Measurements from ENCODE around the gene MRPL21. TPM values are rescaled to one million over a fixed set of nuclear protein-coding genes. Genes with fewer than 3 reads are reported as not detected.
"Not testable (repeated sequence)": the region's sequence is repeated elsewhere in the genome, so short reads cannot be mapped to it uniquely, and the experiment has no call there.

Gene MRPL21
- total RNA-seq, 1 donor from 2014 or later: 41.4 TPM

DNA sequence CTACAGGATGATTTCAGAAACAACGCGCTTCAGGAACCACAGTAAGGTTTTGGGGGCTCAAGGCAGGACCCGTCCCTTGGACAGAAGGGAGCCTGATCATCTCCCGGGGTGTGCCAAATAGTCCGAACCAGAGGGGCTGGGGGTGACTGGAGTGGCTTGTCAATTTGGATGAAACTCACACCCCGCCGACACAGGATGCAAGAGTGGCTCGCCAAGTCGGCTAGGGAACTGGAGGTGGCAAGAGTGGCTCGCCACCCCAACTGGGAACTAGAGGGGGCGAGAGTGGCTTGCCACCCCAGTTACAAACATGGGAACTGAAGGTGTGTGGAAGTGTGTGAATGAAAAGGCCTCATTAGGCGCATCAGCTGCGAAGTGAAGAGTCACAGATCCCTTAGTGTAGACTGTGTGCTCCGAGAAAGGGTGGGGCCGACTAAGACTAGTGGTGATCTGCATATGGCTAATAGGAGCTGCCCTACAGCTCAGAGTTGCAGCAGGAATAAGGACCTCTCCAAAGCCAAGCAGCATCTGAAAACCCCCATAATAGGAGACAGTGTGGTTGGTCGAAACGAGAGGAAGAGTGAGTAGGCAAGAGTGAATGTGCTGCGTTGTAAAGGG is 35.3 kb downstream of the MRPL21 start:
- no peak for DNase-seq (ENCODE audit: low spot score)

DNA sequence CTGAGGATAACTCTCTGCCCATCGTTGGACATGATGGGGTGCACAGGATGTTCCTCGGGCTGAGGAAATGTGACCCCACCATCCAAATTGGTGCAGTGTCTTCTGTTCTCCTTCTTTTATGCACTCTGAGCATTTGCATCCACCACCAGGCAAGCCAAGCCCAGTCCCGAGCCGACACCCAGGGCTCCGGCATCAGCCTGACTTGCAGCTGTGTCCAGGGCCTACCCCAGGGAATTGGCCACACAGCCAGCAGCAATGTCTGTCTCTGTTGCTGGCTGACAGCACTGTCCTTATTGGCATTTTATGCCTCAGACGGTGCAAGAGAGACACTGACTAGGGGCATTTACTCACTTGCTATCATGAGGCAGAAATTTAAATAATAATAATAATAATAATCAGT is 36.6 kb downstream of the MRPL21 start:
- DNase-seq (ENCODE audit: low spot score): no peak

- no peak for DNase-seq (ENCODE audit: low spot score)
These were observed 38.4 kb downstream of the MRPL21 start for GRCh38 chr11:68865241-68865640.

- DNase-seq (ENCODE audit: low spot score): no peak
These were observed 39.9 kb downstream of the MRPL21 start for GRCh38 chr11:68863553-68864265.

DNA sequence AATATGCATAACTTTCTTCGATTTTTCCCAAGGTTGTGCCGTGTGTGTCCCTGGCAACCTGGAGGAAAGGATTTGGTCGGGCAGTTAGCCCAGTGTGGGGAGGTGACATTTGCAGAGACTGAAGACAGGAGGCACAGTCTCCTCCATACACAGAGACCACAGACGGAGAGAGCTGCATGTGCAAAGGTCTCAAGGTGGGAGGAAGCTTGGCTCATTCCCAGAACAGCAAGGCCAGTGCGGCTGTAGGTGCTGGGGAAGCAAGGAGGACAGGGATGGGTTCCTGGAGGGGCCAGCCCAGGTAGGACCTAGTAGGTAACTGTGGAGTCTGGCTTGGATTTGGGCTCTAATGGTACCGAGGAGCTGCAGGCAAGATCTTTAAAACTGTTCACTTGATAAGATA is 41.2 kb downstream of the MRPL21 start:
- peak; percentile 46 for DNase-seq (ENCODE audit: low spot score)

GRCh38 chr11:68859123-68859522 is 44.5 kb downstream of the MRPL21 start:
- no peak for DNase-seq (ENCODE audit: low spot score)

DNA sequence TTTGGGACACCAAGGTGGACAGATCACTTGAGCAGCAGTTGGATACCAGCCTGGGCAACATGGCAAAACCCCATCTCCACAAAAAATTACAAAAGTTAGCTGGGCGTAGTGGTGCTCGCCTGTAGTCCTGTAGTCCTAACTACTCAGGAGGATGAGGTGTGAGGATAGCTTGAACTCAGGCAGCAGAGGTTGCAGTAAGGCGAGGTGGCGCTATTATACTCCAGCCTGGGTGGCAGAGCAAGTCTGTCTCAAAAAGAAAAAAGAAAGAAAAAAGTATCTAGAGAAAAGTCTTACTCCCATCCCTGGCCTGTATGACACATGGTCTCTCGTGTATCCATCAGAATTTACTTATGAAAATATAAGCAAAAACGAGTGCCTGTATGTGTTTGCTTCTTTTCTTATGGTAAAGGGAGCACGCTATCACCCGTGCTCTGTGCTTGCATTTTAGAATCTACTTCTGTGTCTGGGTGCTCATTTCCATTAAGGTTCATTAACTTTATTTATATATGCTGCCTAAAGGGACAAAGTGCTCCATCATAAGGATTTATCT is 46.5 kb downstream of the MRPL21 start:
- no peak for DNase-seq (ENCODE audit: low spot score)

DNA sequence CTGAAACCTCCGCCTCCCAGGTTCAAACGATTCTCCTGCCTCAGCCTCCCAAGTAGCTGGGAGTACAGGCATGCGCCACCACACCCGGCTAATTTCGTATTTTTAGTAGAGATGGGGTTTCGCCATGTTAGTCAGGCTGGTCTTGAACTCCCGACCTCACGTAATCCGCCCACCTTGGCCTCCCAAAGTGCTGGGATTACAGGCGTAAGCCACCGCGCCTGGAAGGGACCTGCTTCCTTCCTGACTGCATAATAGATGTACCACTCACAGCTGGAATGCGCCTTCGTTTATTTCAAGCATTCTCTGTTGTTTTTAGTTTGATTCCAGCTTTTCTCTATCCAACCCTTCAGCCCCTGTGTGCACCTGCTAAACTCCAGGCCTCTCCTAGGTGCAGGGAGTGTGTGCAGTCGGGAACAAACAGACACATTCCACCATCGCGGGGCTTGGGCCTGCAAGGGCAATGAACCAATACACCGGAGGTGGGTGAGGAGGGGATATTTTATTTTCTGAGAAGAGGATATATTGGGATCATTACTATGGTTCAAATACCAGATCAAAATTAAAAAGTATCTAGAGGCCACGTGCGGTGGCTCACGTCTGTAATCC is 47.1 kb downstream of the MRPL21 start:
- not testable (repeated sequence) for DNase-seq (ENCODE audit: low spot score)

DNA sequence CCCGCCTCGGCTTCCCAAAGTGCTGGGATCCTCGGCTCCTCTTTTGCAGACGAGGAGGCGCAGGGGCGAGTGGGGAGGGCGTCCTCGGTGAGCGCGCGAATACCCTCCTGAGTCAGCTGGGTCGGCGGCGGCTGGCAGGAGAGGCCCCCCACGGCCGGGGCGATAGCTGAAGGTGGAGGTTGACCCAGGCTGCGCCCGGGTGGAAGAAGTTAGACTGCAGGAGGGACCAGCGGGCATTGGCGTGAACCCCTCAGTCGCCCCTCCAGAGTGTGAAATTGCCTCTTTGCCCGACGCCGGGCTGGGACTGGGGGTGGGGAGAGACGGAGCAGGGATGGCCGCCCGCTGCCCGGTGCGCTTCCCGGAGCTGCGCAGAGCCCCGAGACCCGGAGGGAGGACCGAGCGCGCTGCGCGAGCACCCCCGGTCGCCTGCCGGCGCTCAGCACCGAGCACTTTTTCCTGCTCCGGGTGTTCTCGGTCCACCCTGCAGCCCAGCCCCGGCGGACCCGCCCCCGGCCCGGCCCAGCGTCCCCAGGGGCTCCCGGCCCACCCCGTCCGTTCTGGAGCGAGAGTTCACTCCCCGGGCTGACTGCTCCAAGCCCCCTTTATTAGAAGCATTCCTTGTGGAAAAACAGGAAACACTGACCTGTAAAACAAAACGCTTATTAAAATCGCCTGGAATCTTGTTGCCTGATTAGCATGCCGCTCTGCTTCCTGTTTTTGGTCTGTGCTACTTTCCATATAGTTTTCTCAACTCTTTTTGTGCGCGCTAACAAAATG is 48.2 kb downstream of the MRPL21 start:
- no peak for DNase-seq (ENCODE audit: low spot score)

DNA sequence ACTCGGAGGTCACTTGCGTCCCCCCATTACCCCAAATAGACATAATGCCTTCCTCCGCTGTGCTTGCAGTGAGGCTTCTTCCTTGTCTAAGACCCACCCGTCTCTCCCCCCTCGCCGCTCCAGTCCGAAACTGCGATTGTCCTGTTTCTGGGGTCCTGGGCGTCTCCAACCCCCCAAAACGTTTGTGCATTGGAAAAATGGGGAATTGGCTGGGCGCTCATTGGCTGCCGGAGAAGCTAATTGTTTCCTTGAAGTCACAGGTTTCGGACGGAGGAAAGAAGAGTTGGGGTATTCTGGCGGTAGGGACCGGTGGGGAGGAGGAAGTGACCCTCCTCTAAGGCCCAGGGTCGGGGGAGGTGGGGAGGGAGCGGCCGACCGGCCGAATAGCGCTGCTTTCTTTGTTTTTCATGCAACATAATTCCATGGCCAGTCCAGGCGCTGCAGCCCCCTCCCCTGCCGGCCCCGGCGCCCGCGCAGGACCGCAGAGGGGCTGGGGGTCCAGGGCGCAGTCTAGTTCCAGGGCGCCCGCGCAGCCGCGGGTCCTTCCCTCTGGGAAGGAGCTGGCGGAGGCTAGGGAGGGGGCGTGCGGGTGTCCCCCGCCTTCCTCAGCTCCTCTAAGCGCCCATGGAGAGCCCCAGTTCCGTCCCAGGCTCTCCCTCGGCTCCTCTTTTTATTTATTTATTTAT is 49.2 kb downstream of the MRPL21 start:
- DNase-seq (ENCODE audit: low spot score): no peak

DNA sequence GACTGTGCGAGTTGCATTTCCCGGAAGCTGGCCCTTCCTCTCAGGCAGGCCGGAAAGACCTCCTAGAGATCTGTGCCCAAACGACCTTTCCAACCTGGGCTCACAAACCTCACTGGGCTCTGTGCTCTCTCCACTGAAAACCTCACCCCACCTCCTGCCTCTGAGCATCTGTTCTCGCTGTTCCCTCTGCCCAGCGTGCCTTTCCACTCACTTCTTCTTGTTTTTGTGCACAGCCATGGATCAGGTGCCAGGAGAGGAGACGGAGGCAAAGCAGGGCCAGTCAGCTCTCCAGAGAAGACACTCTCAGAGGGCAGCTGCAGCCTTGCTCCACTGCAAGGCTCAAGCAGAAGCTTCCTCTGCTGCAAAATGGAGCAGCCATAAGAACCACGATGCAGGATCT is 51.0 kb downstream of the MRPL21 start:
- no peak for DNase-seq (ENCODE audit: low spot score)

GRCh38 chr11:68848429-68848828 is 55.2 kb downstream of the MRPL21 start:
- DNase-seq (ENCODE audit: low spot score): no peak

- DNase-seq (ENCODE audit: low spot score): no peak
These were observed 56.2 kb downstream of the MRPL21 start for GRCh38 chr11:68847395-68847794.

- DNase-seq (ENCODE audit: low spot score): no peak
These were observed 58.2 kb downstream of the MRPL21 start for GRCh38 chr11:68845351-68846002.

DNA sequence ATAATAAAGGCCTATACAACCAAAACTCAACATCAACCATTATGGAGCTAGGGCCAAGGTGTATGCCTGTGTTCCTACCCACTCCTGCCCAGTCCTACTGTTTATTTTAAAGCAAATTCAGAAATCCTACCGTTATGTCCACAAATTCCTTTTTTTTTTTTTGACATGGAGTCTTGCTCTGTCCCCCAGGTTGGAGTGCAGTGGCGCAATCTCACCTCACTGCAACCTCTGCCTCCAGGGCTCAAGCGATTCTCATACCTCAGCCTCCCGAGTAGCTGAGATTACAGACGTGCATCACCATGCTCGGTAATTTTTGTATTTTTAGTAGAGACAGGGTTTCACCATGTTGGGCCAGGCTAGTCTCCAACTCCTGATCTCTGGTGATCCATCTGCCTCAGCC is 58.8 kb downstream of the MRPL21 start:
- no peak for DNase-seq (ENCODE audit: low spot score)

- no peak for DNase-seq (ENCODE audit: low spot score)
These were observed 59.3 kb downstream of the MRPL21 start for GRCh38 chr11:68844376-68844775.

DNA sequence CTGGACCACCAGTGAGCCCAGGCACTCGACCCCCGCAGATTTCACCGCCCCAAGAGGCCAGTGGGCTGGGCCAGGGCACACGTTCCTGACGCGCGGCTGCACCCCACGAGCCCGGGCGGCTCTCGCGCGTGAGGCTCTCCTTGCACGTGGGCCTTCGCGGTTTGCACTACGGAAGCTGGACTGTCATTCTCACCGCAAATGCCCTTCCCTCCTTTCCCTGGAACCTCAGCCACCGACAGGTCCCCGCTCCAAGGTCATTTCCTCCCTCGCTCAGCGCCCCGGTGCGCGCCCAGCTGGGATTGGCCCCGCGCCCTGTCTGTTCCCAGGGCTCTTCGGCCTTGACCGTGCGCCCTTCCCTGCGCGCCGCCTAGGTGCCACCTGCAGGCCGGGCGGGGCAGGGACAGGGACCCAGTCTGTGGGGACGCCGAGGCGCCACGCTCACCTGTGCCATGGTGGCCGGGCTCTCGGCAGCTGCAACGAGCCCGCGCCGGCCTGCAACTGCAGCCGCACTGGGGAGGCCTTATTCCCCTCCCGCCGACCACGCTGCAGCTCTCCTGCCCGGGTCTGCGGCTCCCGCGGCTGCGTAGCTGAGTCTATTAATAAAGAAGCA is 59.8 kb downstream of the MRPL21 start:
- peak; percentile 68 for DNase-seq (ENCODE audit: low spot score)

DNA sequence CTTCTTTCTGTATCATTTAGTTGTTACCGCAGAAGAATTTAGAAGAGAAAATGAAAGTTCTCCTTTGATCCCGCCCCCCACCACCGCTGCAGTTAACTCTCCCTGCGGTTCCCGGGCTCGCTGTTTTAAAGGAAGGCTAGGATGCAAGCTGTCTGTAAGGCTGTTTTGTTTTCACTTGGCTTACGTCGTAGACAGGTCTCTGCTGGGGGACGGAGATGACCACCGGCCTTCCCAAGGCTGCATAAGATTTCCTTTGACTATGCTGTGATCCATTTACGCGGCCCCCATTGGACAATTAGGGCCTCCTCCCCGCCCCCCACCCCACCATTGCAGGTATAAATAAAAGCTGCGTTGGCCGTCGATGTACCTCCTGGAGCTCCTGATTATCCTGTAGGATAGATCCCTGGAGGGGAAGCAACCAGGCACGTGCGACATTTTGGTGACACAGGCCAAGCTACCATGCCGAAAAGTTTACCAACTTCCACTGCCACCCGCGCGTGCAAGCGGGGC is 60.5 kb downstream of the MRPL21 start:
- no peak for DNase-seq (ENCODE audit: low spot score)

- no peak for DNase-seq (ENCODE audit: low spot score)
These were observed 61.1 kb downstream of the MRPL21 start for GRCh38 chr11:68842427-68843051.

All from mucosa of gallbladder (tissue), 1 donor.